ENCODE data around the gene NOS2. TPM values are rescaled to one million over a fixed set of nuclear protein-coding genes. Genes with fewer than 3 reads are reported as not detected.

The NOS2 gene
- total RNA-seq, 1 donor from 2014 or later, result 26.6 TPM

GRCh38 chr17:27792095-27792494 is 8.2 kb downstream of the NOS2 start:
- H3K79me2 ChIP-seq (ENCODE audit: low read depth), result no peaks in the 10 kb centered on the region
- H2AFZ ChIP-seq (replicated peaks), result no peak overlapping the region
- peak overlapping the region; percentile 51 for H3K4me3 ChIP-seq
- no peaks in the 10 kb centered on the region for H4K20me1 ChIP-seq (ENCODE audit: low read depth)
- H3K9me3 Mint-ChIP-seq, result no peaks in the 10 kb centered on the region
- H3K4me1 ChIP-seq, result peaks cover 5% of the 10 kb centered on the region
- peaks cover 14% of the 10 kb centered on the region for H3K27me3 Mint-ChIP-seq (ENCODE audit: insufficient read depth, low read depth)
- peak overlapping the region; percentile 67 for H3K4me3 Mint-ChIP-seq
- H3K36me3 ChIP-seq, result no peaks in the 10 kb centered on the region
- peaks cover 27% of the 10 kb centered on the region for H3K27me3 ChIP-seq
- no peaks in the 10 kb centered on the region for H3K36me3 Mint-ChIP-seq
- H3K9ac ChIP-seq, result no peak overlapping the region
- peaks cover 19% of the 10 kb centered on the region for H3K4me1 Mint-ChIP-seq
- TF ChIP-seq, protein P1, sequence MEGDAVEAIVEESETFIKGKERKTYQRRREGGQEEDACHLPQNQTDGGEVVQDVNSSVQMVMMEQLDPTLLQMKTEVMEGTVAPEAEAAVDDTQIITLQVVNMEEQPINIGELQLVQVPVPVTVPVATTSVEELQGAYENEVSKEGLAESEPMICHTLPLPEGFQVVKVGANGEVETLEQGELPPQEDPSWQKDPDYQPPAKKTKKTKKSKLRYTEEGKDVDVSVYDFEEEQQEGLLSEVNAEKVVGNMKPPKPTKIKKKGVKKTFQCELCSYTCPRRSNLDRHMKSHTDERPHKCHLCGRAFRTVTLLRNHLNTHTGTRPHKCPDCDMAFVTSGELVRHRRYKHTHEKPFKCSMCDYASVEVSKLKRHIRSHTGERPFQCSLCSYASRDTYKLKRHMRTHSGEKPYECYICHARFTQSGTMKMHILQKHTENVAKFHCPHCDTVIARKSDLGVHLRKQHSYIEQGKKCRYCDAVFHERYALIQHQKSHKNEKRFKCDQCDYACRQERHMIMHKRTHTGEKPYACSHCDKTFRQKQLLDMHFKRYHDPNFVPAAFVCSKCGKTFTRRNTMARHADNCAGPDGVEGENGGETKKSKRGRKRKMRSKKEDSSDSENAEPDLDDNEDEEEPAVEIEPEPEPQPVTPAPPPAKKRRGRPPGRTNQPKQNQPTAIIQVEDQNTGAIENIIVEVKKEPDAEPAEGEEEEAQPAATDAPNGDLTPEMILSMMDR (IDR thresholded peaks at IDR 0.05), result no peak
- TF ChIP-seq EZH2 (IDR thresholded peaks at IDR 0.05) (no peak), EZH2phosphoT487 (IDR thresholded peaks at IDR 0.05) (no peak)
- peak overlapping the region; percentile 96 for H3K4me2 ChIP-seq
- no peak overlapping the region for H3K27ac Mint-ChIP-seq
- H3K9me3 ChIP-seq (ENCODE audit: low read depth), result no peaks in the 10 kb centered on the region
- DNase-seq (ENCODE audit: low spot score), result no peak
- H3F3A ChIP-seq (ENCODE audit: low read depth), result peaks cover 5% of the 10 kb centered on the region
- no peak overlapping the region for H3K27ac ChIP-seq

DNA sequence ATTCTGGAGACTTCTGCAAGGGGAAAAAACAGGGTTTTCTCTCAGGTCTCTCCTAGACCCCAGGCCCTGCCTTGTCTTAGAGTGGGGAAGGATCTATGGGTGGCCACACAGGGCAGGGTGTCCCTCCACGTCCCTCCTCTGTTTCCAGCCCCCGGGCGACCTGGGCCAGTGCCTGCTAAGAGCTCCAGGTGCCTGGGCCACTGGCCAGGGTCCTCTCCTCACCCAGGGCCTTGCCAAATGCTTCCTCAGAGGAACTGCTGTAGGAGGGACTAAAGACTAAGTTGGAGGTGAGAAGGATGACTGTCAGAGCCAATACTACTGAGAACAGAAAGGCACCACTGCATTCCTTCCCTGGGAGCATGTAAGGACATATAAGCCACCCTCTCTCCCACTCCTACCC is 11.4 kb downstream of the NOS2 start:
- no peak overlapping the region for H3K27ac ChIP-seq

DNA sequence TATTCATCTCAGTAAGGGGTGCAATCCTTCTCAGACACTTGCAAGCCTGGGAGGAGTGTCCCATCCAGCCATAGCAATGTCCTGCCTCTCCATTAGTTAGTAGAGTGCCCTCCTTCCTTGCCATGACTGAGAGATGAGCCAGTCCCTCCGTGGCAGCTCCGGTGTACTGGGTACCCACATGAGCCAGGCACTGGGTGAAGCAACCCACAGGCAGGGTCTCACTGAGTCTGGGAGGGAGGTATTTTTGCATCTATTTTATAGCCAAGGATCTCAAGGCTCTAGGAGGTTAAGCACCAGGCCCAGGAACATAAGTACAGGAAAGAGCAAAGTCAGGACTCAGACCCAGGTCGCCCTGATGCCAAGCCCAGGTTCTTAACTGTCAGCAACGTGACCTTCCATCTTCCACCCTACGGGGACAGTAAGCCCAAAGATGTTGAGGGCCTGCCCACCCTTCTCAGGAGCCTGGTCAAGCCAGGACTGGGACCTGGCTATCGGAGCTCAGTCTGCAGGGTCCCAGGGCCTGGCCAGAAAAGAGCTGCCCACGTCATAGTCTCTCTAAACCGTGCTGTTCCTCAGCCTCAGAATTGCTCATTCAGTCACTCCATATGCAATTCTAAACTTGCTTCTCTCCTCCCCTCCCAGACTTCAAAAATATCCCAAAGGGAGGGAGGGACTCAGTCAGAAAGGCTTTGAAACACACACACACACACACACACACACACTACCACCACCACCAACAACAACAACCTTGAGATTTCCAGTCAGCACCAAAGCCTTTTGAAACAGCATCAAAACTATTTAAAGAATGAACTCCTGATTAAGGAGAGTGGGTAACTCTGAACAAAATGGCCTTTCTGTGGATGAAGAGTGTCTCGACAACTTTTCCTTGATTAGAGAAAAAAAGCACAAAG is 16.6 kb downstream of the NOS2 start:
- peaks cover 3% of the 10 kb centered on the region for H3K4me1 Mint-ChIP-seq
- H3K36me3 Mint-ChIP-seq, result peaks cover 2% of the 10 kb centered on the region
- no peaks in the 10 kb centered on the region for H3K27me3 ChIP-seq
- no peak overlapping the region for H3K9ac ChIP-seq
- peak overlapping the region; percentile 57 for H3K27ac Mint-ChIP-seq
- H3K9me3 Mint-ChIP-seq, result no peaks in the 10 kb centered on the region
- DNase-seq (ENCODE audit: low spot score), result no peak
- H3K36me3 ChIP-seq, result no peaks in the 10 kb centered on the region
- no peak overlapping the region for H3K4me2 ChIP-seq
- no peaks in the 10 kb centered on the region for H3F3A ChIP-seq (ENCODE audit: low read depth)
- H3K27ac ChIP-seq, result no peak overlapping the region
- H3K4me3 Mint-ChIP-seq, result peak overlapping the region; percentile 4
- no peaks in the 10 kb centered on the region for H3K4me1 ChIP-seq
- no peak overlapping the region for H3K4me3 ChIP-seq
- no peaks in the 10 kb centered on the region for H3K79me2 ChIP-seq (ENCODE audit: low read depth)
- TF ChIP-seq, protein P1 (IDR thresholded peaks at IDR 0.05), result no peak
- TF ChIP-seq EZH2phosphoT487 (IDR thresholded peaks at IDR 0.05) (no peak), EZH2 (IDR thresholded peaks at IDR 0.05) (no peak)
- no peaks in the 10 kb centered on the region for H4K20me1 ChIP-seq (ENCODE audit: low read depth)
- H3K9me3 ChIP-seq (ENCODE audit: low read depth), result no peaks in the 10 kb centered on the region
- no peak overlapping the region for H2AFZ ChIP-seq (replicated peaks)
- H3K27me3 Mint-ChIP-seq (ENCODE audit: insufficient read depth, low read depth), result no peaks in the 10 kb centered on the region

More for the DNA sequence above, 11.4 kb downstream of the NOS2 start:
- Histone ChIP-seq H3K9me3 (ENCODE audit: low read depth) (no peaks in the 10 kb centered on the region), H3K9ac (no peak overlapping the region), H3F3A (ENCODE audit: low read depth) (peaks cover 3% of the 10 kb centered on the region), H4K20me1 (ENCODE audit: low read depth) (no peaks in the 10 kb centered on the region), H3K4me2 (no peak overlapping the region), H3K36me3 (no peaks in the 10 kb centered on the region), H3K4me1 (peaks cover 5% of the 10 kb centered on the region), H3K4me3 (no peak overlapping the region), H3K79me2 (ENCODE audit: low read depth) (no peaks in the 10 kb centered on the region), H3K27me3 (peaks cover 18% of the 10 kb centered on the region), H2AFZ (replicated peaks) (no peak overlapping the region)
- no peak overlapping the region for H3K27ac Mint-ChIP-seq
- no peak overlapping the region for H3K4me3 Mint-ChIP-seq
- no peaks in the 10 kb centered on the region for H3K9me3 Mint-ChIP-seq
- H3K27me3 Mint-ChIP-seq (ENCODE audit: insufficient read depth, low read depth), result peaks cover under 1% of the 10 kb centered on the region
- no peaks in the 10 kb centered on the region for H3K36me3 Mint-ChIP-seq
- no peak for DNase-seq (ENCODE audit: low spot score)
- TF ChIP-seq EZH2phosphoT487 (IDR thresholded peaks at IDR 0.05) (no peak), EZH2 (IDR thresholded peaks at IDR 0.05) (no peak)
- peaks cover 5% of the 10 kb centered on the region for H3K4me1 Mint-ChIP-seq

GRCh38 chr17:27782791-27783206 is 17.5 kb downstream of the NOS2 start:
- H3K9me3 ChIP-seq (ENCODE audit: low read depth), result no peaks in the 10 kb centered on the region
- no peak for DNase-seq (ENCODE audit: low spot score)
- no peak overlapping the region for H3K4me3 Mint-ChIP-seq
- no peaks in the 10 kb centered on the region for H3K27me3 ChIP-seq
- no peaks in the 10 kb centered on the region for H3K9me3 Mint-ChIP-seq
- H2AFZ ChIP-seq (replicated peaks), result no peak overlapping the region
- H4K20me1 ChIP-seq (ENCODE audit: low read depth), result no peaks in the 10 kb centered on the region
- TF ChIP-seq, protein P1 (IDR thresholded peaks at IDR 0.05), result no peak
- TF ChIP-seq EZH2phosphoT487 (IDR thresholded peaks at IDR 0.05), result no peak
- TF ChIP-seq EZH2 (IDR thresholded peaks at IDR 0.05), result no peak
- no peak overlapping the region for H3K27ac ChIP-seq
- H3K4me1 ChIP-seq, result no peaks in the 10 kb centered on the region
- H3K36me3 Mint-ChIP-seq, result peaks cover 2% of the 10 kb centered on the region
- no peak overlapping the region for H3K27ac Mint-ChIP-seq
- no peaks in the 10 kb centered on the region for H3K27me3 Mint-ChIP-seq (ENCODE audit: insufficient read depth, low read depth)
- H3F3A ChIP-seq (ENCODE audit: low read depth), result no peaks in the 10 kb centered on the region
- no peak overlapping the region for H3K9ac ChIP-seq
- H3K36me3 ChIP-seq, result no peaks in the 10 kb centered on the region
- no peak overlapping the region for H3K4me3 ChIP-seq
- H3K4me1 Mint-ChIP-seq, result peaks cover 3% of the 10 kb centered on the region
- no peak overlapping the region for H3K4me2 ChIP-seq
- H3K79me2 ChIP-seq (ENCODE audit: low read depth), result no peaks in the 10 kb centered on the region

Data from neural progenitor cell (in vitro differentiated cells).